ENCODE results near the gene TIMP2. TPM values are rescaled to one million over a fixed set of nuclear protein-coding genes. Genes with fewer than 3 reads are reported as not detected.
A peak's percentile ranks its signal among the peaks of the same experiment; 100 is the strongest.

TIMP2 gene
- total RNA-seq, 1 experiment from 2014 or later = 64.8 TPM

DNA sequence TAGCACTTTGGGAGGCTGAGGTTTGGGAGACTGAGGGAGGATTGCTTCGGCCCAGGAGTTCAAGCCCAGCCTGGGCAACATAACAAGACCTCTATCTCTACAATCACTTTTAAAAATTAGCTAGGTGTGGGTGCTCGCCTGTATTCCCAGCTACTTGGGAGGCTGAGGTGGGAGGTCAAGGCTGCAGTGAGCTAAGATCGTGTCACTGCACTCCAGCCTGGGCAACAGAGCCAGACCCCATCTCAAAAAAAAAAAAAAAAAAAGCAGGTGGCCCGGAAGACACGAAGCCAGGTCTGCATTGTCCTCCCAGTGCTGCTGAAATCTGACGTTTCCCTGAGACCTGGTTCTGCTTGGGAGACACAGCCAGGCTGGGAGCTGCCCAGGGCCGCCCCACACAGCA lies 18.8 kb upstream of the TIMP2 start (continued):
- TF ChIP-seq, protein P1, sequence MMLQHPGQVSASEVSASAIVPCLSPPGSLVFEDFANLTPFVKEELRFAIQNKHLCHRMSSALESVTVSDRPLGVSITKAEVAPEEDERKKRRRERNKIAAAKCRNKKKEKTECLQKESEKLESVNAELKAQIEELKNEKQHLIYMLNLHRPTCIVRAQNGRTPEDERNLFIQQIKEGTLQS (IDR thresholded peaks at IDR 0.05) = no peak
- no peak for TF ChIP-seq SIN3A (IDR thresholded peaks at IDR 0.05; ENCODE audit: low read depth)

DNA sequence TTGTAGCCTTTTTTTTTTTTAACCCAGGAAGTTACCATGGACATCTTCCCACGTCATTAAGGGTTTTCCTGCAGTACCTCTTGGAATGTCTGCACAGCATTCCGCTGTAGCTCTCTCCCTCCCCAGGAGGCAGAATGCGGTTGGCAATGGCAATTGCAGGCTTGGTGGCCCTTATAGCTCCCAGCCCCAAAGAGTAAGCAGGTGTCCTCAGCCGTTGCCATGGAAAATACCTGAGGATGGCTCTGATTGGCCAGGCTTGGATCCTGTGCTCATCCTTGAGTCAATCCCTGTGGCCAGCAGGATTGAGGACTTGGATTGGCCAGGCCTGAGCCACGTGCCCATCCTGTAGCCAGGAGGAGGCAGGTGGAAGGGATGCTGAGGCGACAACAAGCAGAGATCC lies 15.5 kb upstream of the TIMP2 start:
- H3K27me3 ChIP-seq (ENCODE audit: insufficient read depth, low read length) = no peaks in the 10 kb centered on the region
- TF ChIP-seq EZH2 (IDR thresholded peaks at IDR 0.05) = no peak
- TF ChIP-seq, protein P2, sequence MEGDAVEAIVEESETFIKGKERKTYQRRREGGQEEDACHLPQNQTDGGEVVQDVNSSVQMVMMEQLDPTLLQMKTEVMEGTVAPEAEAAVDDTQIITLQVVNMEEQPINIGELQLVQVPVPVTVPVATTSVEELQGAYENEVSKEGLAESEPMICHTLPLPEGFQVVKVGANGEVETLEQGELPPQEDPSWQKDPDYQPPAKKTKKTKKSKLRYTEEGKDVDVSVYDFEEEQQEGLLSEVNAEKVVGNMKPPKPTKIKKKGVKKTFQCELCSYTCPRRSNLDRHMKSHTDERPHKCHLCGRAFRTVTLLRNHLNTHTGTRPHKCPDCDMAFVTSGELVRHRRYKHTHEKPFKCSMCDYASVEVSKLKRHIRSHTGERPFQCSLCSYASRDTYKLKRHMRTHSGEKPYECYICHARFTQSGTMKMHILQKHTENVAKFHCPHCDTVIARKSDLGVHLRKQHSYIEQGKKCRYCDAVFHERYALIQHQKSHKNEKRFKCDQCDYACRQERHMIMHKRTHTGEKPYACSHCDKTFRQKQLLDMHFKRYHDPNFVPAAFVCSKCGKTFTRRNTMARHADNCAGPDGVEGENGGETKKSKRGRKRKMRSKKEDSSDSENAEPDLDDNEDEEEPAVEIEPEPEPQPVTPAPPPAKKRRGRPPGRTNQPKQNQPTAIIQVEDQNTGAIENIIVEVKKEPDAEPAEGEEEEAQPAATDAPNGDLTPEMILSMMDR (IDR thresholded peaks at IDR 0.05 in 2 of 3, conservative IDR thresholded peaks at IDR 0.05 in 1 of 3; ENCODE audit: borderline replicate concordance in 1 of 3, insufficient read depth in 1 of 3, low read depth in 2 of 3, low read length in 2 of 3) = no peak
- H3K9me3 ChIP-seq (ENCODE audit: control insufficient read depth in 1 of 2, insufficient read depth in 1 of 2, low read depth in 1 of 2, low read length in 2 of 2) = no peaks in the 10 kb centered on the region
- no peak overlapping the region for H2AFZ ChIP-seq (ENCODE audit: low read depth, low read length, poor library complexity, severe bottlenecking)
- CTCF ChIA-PET = no interaction called here
- no peak overlapping the region for H3K4me3 ChIP-seq (replicated peaks in 1 of 2; ENCODE audit: low read depth in 1 of 2, low read length in 2 of 2)
- no peaks in the 10 kb centered on the region for H3K79me2 ChIP-seq (ENCODE audit: insufficient read depth, low read length)
- peaks cover 2 to 26% of the 10 kb centered on the region in 2 experiments; a peak in 3 of 4 replicates for H3K4me1 ChIP-seq (ENCODE audit: control insufficient read depth in 1 of 2, insufficient read depth in 2 of 2, low read length in 2 of 2)
- H3K4me2 ChIP-seq (ENCODE audit: low read length) = no peak overlapping the region
- DNase-seq (ENCODE audit: low read depth, low spot score) (no peak), ATAC-seq (peak; percentile 82)
- RAD21 ChIA-PET (ENCODE audit: low non-redundant PET in 1 of 2, low total read pairs in 2 of 2, uncharacterized antibody in 2 of 2, unreplicated experiment in 2 of 2) = no interaction called here
- H3K36me3 ChIP-seq (ENCODE audit: control insufficient read depth in 1 of 2, insufficient read depth in 2 of 2, low read length in 2 of 2) = no peaks in the 10 kb centered on the region
- intact Hi-C loops (cut with micrococcal nuclease) = no loop called here
- no peaks in the 10 kb centered on the region for H3K9me2 ChIP-seq (ENCODE audit: insufficient read depth)
- no peak overlapping the region for H3K9ac ChIP-seq (ENCODE audit: low read length)
- POLR2A ChIA-PET = interaction anchor here (1.0 kb wide), 1 partner anchor 8 kb away, joined by 3 read pairs; no protein-coding TSS in a partner anchor
- no peak overlapping the region for H3K27ac ChIP-seq (ENCODE audit: low read depth, low read length)
- H4K20me1 ChIP-seq (ENCODE audit: insufficient read depth) = no peaks in the 10 kb centered on the region
- no TSS peak for BruUV-seq (replicated peaks)

DNA sequence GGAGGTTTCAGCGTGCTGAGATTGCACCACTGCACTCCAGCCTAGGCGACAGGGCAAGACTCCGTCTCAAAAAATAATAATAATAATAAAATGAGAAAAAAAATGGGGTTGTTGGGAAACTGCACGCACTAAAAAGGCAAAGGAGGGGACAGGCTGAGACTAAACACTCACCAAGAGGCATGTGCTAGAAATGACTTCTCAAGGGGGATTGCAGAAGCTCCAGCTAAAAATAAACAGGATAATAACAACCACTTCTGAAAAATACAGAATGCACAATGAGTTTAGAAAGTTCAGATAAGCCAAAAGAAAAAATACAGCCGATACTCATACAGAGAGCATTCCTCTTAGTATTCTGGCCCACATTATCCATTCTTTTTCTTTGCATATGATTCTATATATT lies 15.1 kb upstream of the TIMP2 start:
- ChIA-PET POLR2A (interaction anchor here (1.0 to 1.1 kb wide), 2 partner anchors 9 to 39 kb away, joined by 3 read pairs; partner anchors contain the start of gene LGALS3BP), CTCF (no interaction called here), RAD21 (ENCODE audit: low non-redundant PET in 1 of 2, low total read pairs in 2 of 2, uncharacterized antibody in 2 of 2, unreplicated experiment in 2 of 2) (no interaction called here)
- Histone ChIP-seq H2AFZ (ENCODE audit: low read depth, low read length, poor library complexity, severe bottlenecking) (no peak overlapping the region), H4K20me1 (ENCODE audit: insufficient read depth) (no peaks in the 10 kb centered on the region), H3K9me2 (ENCODE audit: insufficient read depth) (no peaks in the 10 kb centered on the region), H3K4me3 (replicated peaks in 1 of 2; ENCODE audit: low read depth in 1 of 2, low read length in 2 of 2) (no peak overlapping the region), H3K27me3 (ENCODE audit: insufficient read depth, low read length) (no peaks in the 10 kb centered on the region), H3K4me1 (ENCODE audit: control insufficient read depth in 1 of 2, insufficient read depth in 2 of 2, low read length in 2 of 2) (peaks cover 3 to 30% of the 10 kb centered on the region in 2 experiments; a peak in 3 of 4 replicates), H3K9me3 (ENCODE audit: control insufficient read depth in 1 of 2, insufficient read depth in 1 of 2, low read depth in 1 of 2, low read length in 2 of 2) (no peaks in the 10 kb centered on the region), H3K4me2 (ENCODE audit: low read length) (no peak overlapping the region), H3K79me2 (ENCODE audit: insufficient read depth, low read length) (no peaks in the 10 kb centered on the region), H3K36me3 (ENCODE audit: control insufficient read depth in 1 of 2, insufficient read depth in 2 of 2, low read length in 2 of 2) (no peaks in the 10 kb centered on the region), H3K9ac (ENCODE audit: low read length) (no peak overlapping the region), H3K27ac (ENCODE audit: low read depth, low read length) (no peak overlapping the region)
- no peak for ATAC-seq
- intact Hi-C loops (cut with micrococcal nuclease) = no loop called here
- BruUV-seq (replicated peaks) = no TSS peak
- DNase-seq (ENCODE audit: low read depth, low spot score) = no peak
- TF ChIP-seq YY1 (IDR thresholded peaks at IDR 0.05; ENCODE audit: extremely low read depth, insufficient replicate concordance, low read depth, low read length) = no peak
- no peak for TF ChIP-seq ZNF274 (IDR thresholded peaks at IDR 0.05; ENCODE audit: low read depth, low read length)
- TF ChIP-seq SP1 (IDR thresholded peaks at IDR 0.05; ENCODE audit: low read depth) = no peak
- TF ChIP-seq CEBPB (IDR thresholded peaks at IDR 0.05; ENCODE audit: low read depth) = no peak
- TF ChIP-seq SRF (IDR thresholded peaks at IDR 0.05; ENCODE audit: low read depth) = no peak
- TF ChIP-seq, protein P2 (IDR thresholded peaks at IDR 0.05 in 2 of 3, conservative IDR thresholded peaks at IDR 0.05 in 1 of 3; ENCODE audit: borderline replicate concordance in 1 of 3, insufficient read depth in 1 of 3, low read depth in 2 of 3, low read length in 2 of 3) = no peak
- no peak for TF ChIP-seq JUND (IDR thresholded peaks at IDR 0.05)

Measured in HCT116 (cell line).